ENCODE results near the gene TAF15.

GRCh38 chr17:35841101-35841500, 31.8 kb downstream of the TAF15 start:
- TF ChIP-seq CTCF (IDR thresholded peaks at IDR 0.05) (no peak), POLR2A (IDR thresholded peaks at IDR 0.05) (no peak)

Measured in thyroid gland (tissue), 4 donors.